NCI-H2196 treated with DMSO at 0.1 percent for 48 hours (cell line): Measurements from ENCODE around the gene SFMBT2.
"Not testable (repeated sequence)": the region's sequence is repeated elsewhere in the genome, so short reads cannot be mapped to it uniquely, and the experiment has no call there.

Experiments used
- DNase-seq: peaks from one replicate; lab custom pipeline; 2025; ENCODE audit not compliant: unreplicated experiment; lab: John Stamatoyannopoulos, UW

The SFMBT2 gene

GRCh38 chr10:7234109-7234508, 176.7 kb downstream of the SFMBT2 start:
- DNase-seq, result no peak

GRCh38 chr10:7233259-7233991, 177.4 kb downstream of the SFMBT2 start:
- no peak for DNase-seq

- no peak for DNase-seq
These were observed 179.1 kb downstream of the SFMBT2 start for GRCh38 chr10:7231509-7232414.

GRCh38 chr10:7230951-7231350, 179.9 kb downstream of the SFMBT2 start:
- DNase-seq, result no peak

- DNase-seq, result no peak
These were observed 180.8 kb downstream of the SFMBT2 start for GRCh38 chr10:7230036-7230435.

- DNase-seq, result no peak
These were observed 185.7 kb downstream of the SFMBT2 start for GRCh38 chr10:7225133-7225532.

GRCh38 chr10:7218968-7219367, 191.9 kb downstream of the SFMBT2 start:
- no peak for DNase-seq

GRCh38 chr10:7212696-7213095, 198.1 kb downstream of the SFMBT2 start:
- DNase-seq, result not testable (repeated sequence)

- DNase-seq, result no peak
These were observed 198.8 kb downstream of the SFMBT2 start for GRCh38 chr10:7211857-7212577.

GRCh38 chr10:7210516-7210915, 200.3 kb downstream of the SFMBT2 start:
- no peak for DNase-seq

GRCh38 chr10:7209458-7209857, 201.4 kb downstream of the SFMBT2 start:
- no peak for DNase-seq

GRCh38 chr10:7206412-7207100, 204.3 kb downstream of the SFMBT2 start:
- no peak for DNase-seq

GRCh38 chr10:7205656-7206055, 205.2 kb downstream of the SFMBT2 start:
- no peak for DNase-seq

GRCh38 chr10:7202793-7203355, 208.0 kb downstream of the SFMBT2 start:
- no peak for DNase-seq

- DNase-seq, result no peak
These were observed 211.6 kb downstream of the SFMBT2 start for GRCh38 chr10:7199152-7199760.

- no peak for DNase-seq
These were observed 214.6 kb downstream of the SFMBT2 start for GRCh38 chr10:7196284-7196683.

GRCh38 chr10:7195118-7195517, 215.7 kb downstream of the SFMBT2 start:
- DNase-seq, result no peak

GRCh38 chr10:7194571-7194970, 216.3 kb downstream of the SFMBT2 start:
- DNase-seq, result no peak

- DNase-seq, result no peak
These were observed 217.5 kb downstream of the SFMBT2 start for GRCh38 chr10:7193369-7193768.

GRCh38 chr10:7192831-7193361, 217.9 kb downstream of the SFMBT2 start:
- DNase-seq, result no peak
